ENCODE results near the gene SOX1.
A peak's percentile ranks its signal among the peaks of the same experiment; 100 is the strongest.

The SOX1 gene

DNA sequence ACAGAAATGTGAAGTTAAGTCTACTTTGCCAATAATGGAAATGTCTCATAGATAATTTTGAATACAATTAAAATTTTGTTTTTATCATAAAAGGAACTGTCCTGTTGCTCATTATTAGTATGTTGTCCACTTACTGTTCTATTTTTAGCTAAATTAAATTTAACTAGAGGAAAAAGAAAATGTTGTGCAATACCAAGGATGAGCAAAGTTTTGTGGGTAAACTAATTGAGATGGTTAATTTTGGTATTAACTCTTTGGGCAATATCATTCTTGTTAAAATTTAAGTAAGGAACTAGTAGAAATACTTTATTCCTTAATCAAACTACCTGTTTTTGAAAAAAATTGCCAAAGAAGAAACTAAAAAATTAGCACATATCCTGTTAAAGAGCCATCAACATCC is 43.5 kb downstream of the SOX1 start:
- no peak for DNase-seq

- no peak for DNase-seq
These were observed 44.4 kb downstream of the SOX1 start for GRCh38 chr13:112111239-112111857.

DNA sequence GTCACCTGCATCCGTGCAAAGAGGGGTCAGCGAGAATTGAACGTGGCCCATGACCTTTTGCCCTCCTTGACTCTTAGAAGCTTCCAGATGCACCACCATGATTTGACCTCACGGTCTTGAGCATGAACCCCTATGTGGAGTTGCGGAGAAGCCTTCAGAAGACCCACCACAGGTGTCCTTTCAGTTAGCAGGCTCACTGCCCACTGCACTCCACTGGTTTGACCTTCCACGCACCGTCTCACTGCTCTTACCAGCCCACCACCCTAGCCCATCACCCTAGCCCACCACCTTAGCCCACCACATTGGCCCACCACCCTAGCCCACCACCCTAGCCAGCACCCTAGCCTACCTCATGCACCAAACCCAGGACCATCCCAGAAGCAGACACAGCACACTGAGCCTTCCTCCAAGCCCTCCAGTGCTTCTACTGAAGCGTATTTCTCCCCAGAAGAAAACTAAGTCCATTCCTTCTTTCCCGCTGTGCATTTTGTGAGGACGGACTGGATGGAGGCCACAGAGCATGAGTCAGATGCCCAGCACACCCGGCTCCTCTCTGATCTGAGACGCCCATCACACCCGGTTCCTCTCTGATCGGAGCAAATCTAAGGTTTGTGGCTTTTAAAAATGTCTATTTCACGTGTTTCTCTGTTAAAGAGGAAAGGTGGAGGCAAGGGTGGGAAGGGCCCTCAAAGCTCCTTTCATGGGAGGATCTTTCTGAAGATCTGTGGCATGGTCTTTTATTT is 45.8 kb downstream of the SOX1 start:
- DNase-seq, result no peak

DNA sequence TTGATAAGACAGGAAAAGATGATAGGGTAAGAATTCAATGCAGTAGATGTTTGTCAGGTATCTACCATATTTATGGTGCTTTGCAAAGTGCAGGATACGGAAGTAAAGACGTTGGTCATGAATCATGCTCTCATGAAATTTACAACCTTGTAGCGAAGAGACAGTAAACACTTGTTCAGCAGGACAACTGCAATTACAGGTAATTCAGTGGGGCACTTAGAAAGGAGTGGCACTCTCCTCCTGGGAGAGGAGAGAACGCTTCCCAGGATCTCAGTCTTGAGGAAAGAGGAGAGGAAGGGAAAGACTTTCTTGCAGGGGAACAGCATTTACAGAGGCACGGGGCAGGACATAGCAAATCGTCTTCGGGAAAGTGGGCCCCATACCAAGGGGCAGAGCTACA is 46.4 kb downstream of the SOX1 start:
- DNase-seq, result peak; percentile 36

GRCh38 chr13:112113851-112114250 is 46.9 kb downstream of the SOX1 start:
- DNase-seq, result no peak

GRCh38 chr13:112114391-112114790 is 47.4 kb downstream of the SOX1 start:
- no peak for DNase-seq

DNA sequence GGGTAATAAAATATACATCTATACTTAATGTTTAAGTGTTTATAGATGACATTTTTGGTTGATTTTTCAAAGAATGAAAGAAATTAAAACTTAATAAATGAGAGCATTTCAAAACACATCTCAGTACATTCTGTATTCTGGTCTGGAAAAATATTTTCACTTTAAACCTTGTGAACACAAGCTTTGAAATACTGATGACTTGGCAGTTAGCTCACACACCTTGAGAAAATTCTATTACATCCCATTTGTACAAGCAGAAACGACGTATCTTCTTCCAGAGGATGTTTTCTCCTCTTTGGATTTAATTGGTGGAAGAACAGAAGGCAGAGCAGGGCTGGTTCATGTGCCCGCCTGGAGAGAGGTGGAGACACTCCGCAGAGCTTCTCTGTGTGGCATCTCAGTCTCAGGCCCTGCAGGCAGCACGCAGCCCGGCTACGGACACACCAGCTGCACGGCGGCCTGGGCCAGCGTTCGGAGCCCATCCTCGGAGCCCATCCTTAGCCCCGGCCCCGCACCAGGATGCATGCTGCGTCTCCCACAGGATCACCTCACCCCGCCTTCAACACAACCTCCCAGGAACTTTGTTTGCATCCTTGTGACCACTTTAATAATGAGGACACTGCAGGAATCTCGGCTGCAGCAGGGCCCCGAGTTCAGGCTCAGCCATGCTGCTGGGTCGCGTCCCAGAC is 48.6 kb downstream of the SOX1 start:
- DNase-seq, result no peak

DNA sequence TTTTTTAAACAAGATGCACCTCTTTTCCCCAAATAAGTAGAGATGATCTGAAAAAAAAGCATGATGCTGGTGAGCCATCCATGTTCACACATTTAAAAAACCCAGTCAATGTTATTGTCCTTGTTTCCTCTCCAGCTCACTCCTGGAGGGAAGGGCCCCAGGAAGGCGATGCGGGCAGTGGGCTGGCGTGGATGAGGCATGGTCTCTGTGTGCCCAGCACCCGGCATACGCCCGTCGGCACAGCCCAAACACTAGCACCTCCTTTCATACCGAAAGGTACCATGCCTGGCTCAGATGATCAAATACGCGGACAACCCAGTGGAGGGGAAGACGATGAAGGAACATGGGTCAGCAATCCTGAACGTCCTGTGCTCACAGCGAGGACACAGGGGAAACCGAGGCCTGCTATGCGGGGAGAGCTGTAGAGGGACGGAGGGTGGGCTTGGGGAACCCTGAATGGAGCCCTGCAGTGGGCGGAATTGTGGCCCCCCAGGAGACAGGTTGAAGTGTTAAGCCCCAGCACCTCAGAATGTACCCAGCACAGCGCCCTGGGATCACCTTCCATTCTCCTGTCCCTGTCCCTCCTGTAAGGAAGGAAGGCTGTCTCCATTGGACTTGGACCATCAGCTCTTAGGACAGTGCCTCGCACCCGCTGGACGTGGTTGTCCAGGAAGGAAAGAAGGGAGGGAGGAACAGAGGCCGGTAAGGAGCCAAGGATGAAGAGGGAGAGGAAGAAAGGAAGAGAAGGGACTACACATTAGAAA is 49.4 kb downstream of the SOX1 start:
- no peak for DNase-seq

DNA sequence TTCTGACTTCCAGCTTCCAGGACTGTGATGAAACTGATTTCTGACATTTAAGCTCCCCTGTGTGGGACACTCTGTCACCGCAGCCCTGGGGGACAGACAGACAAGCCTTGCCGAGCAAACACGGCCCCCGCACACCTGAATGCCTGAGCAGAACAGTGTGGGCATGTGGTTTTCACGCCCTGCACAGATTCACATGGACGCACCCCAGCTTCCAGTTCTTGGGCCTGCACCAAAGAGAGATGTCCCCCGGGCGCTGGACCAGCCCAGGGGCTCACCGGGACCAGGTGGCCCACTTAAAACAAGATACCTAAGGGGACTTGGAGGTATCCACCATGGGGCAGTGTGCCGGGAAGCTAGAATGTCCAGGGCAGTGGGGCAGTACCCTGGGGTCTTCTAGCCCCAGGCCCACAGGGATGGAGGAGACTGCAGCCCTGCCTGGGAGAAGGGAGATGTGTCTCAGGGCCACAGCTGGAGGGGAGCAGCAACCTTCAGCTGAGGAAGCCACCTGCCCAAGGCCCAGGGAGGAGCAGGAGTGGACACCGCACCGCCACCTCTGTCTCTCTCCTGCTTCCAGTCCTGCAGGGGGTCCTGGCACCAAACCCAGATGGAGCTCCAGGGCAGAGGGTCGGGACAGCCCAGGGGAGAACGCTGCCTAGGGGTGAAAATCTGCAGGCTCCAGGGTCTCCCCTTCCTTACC is 50.5 kb downstream of the SOX1 start:
- DNase-seq, result no peak

DNA sequence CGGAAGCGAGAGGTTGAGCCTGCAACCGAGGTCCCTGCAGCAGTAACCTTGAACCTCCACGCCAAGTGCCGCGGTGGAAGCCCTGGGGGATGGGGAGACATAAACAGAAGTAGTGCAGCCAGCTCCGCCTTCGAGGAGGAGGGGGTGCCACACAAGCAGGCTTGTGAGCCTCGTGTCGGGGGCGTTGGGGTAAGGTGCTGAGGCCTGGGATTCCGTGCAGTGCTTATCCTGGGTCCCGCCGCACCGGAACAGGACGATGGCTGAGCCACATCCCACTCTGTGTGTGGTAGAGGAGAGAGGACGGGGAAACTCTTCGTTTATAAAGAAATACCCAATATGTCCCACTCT is 51.0 kb downstream of the SOX1 start:
- no peak for DNase-seq

DNA sequence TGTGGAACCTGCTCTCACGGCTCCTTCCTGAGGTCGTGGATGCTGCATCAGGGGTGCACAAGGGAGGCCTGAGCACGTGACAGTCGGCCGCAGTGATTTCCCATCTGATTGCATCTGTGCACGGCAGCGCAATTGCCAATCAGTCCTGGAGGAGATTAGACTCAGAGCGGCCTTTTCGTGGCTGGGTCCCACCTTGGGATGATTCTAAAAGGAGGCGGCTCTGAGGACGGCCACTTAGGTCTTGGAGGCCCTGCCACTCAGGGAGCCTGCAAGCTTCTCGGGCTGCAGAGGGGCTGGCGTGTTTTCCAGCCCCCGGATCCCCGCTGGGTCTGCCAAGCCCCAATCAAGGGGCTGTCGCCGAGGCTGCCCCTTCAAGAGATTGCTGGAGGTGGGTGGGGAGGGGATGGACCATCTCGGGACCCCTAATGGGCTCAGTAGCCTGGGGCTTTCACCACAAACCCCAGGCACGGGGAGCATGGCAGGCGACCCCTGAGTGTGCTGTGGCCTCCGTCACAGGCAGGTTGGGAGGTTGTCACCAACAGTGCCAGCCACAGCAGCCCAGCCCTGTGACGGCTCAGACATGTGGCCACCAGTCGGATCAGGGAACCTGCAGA is 51.6 kb downstream of the SOX1 start:
- no peak for DNase-seq

- DNase-seq, result no peak
These were observed 52.5 kb downstream of the SOX1 start for GRCh38 chr13:112119192-112120030.

DNA sequence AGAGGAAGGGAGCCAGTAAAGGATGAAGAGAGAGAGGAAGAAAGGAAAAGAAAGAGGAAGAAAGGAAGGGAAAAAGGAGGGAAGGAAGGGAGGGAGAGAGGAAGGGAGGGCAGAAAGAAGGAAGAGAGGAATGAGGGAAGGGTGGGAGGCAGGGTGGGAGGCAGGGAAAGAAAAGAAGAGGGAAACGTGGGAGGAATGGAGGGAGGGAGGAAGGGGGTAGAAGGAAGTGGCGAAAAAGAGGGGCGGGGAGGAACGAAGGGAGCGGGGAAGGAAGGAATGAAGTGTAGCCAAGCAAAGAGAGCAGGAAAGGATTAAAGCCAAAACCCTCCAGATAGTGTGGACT is 53.1 kb downstream of the SOX1 start:
- DNase-seq, result no peak

All from NCI-H345 (cell line).